ENCODE measurements around the gene FAM118A.
"Not testable (repeated sequence)": the region's sequence is repeated elsewhere in the genome, so short reads cannot be mapped to it uniquely, and the experiment has no call there.

Gene FAM118A

GRCh38 chr22:45310977-45311531 lies 1.3 kb downstream of the FAM118A start:
- no peak for DNase-seq

GRCh38 chr22:45312415-45312814 lies 2.7 kb downstream of the FAM118A start:
- no peak for DNase-seq

GRCh38 chr22:45312856-45313255 lies 3.1 kb downstream of the FAM118A start:
- DNase-seq: no peak

GRCh38 chr22:45314054-45314721 lies 4.5 kb downstream of the FAM118A start:
- DNase-seq: no peak

- DNase-seq: no peak
These were observed 5.1 kb downstream of the FAM118A start for GRCh38 chr22:45314786-45315185.

- DNase-seq: no peak
These were observed 7.2 kb downstream of the FAM118A start for GRCh38 chr22:45316796-45317526.

- DNase-seq: no peak
These were observed 7.9 kb downstream of the FAM118A start for GRCh38 chr22:45317551-45318167.

- peak; percentile 50 for DNase-seq
These were observed 8.4 kb downstream of the FAM118A start for GRCh38 chr22:45318168-45318557.

- DNase-seq: no peak
These were observed 9.0 kb downstream of the FAM118A start for GRCh38 chr22:45318558-45319323.

GRCh38 chr22:45319324-45319685 lies 9.6 kb downstream of the FAM118A start:
- DNase-seq: no peak

- no peak for DNase-seq
These were observed 10.7 kb downstream of the FAM118A start for GRCh38 chr22:45320357-45320976.

GRCh38 chr22:45321827-45322226 lies 12.1 kb downstream of the FAM118A start:
- no peak for DNase-seq

GRCh38 chr22:45322873-45323525 lies 13.3 kb downstream of the FAM118A start:
- no peak for DNase-seq

GRCh38 chr22:45323695-45324094 lies 14.0 kb downstream of the FAM118A start:
- DNase-seq: no peak

- DNase-seq: no peak
These were observed 14.6 kb downstream of the FAM118A start for GRCh38 chr22:45324311-45324711.

- DNase-seq: not testable (repeated sequence)
These were observed 18.5 kb downstream of the FAM118A start for GRCh38 chr22:45328261-45328660.

- DNase-seq: no peak
These were observed 19.2 kb downstream of the FAM118A start for GRCh38 chr22:45328822-45329529.

- peak; percentile 56 for DNase-seq
These were observed 19.8 kb downstream of the FAM118A start for GRCh38 chr22:45329530-45329936.

- DNase-seq: no peak
These were observed 20.8 kb downstream of the FAM118A start for GRCh38 chr22:45330548-45330947.

- no peak for DNase-seq
These were observed 21.8 kb downstream of the FAM118A start for GRCh38 chr22:45331486-45331885.

- DNase-seq: no peak
These were observed 22.3 kb downstream of the FAM118A start for GRCh38 chr22:45332001-45332400.

Data from NCI-H1092 treated with DMSO at 0.1 percent for 48 hours (cell line).